Upper lobe of left lung (tissue), 6 donors: Measurements from ENCODE around the gene DLAT. TPM values are rescaled to one million over a fixed set of nuclear protein-coding genes. Genes with fewer than 3 reads are reported as not detected.

Source experiments
- ATAC-seq, 2 donors: fragments of 200-7000 bp; cut with Tn5 transposase; one replicate each; pipeline ENCODE4 v1.9.1; 2022; ENCODE audit warnings: mild to moderate bottlenecking in 2 of 2, moderate library complexity in 2 of 2; ENCODE audit not compliant: low FRiP score in 2 of 2
- DNase-seq, 2 donors: peaks; one replicate each; pipeline ENCODE4 v3.0.0-alpha.2; 2019 to 2020
- H3K27ac ChIP-seq, 4 donors: fragments of 200-600 bp; sonication (generic); one replicate each; pipeline ENCODE4 v1.5.1; 2016 to 2019
- H3K27me3 ChIP-seq, 4 donors: fragments of 200-600 bp; sonication (generic); one replicate each; pipeline ENCODE4 v1.5.1; 2017 to 2019
- H3K36me3 ChIP-seq, 4 donors: fragments of 200-600 bp; sonication (generic); one replicate each; pipeline ENCODE4 v1.5.1; 2016 to 2019
- H3K4me1 ChIP-seq, 4 donors: fragments of 200-600 bp; sonication (generic); one replicate each; pipeline ENCODE4 v1.5.1; 2018 to 2019
- H3K4me3 ChIP-seq, 4 donors: fragments of 200-600 bp; sonication (generic); one replicate each; pipeline ENCODE4 v1.5.1; 2017 to 2019; ENCODE audit warnings: mild to moderate bottlenecking in 2 of 4, moderate library complexity in 1 of 4
- H3K9me3 ChIP-seq, 4 donors: fragments of 200-600 bp; sonication (generic); one replicate each; pipeline ENCODE4 v1.5.1; 2018 to 2019
- EP300 ChIP-seq, 4 donors: sonication (generic); formaldehyde crosslinking; IDR thresholded peaks; one replicate each; pipeline ENCODE4 v1.5.1; 2017; ENCODE audit warnings: antibody characterized with exemption in 4 of 4, control low read depth in 2 of 4
- POLR2A ChIP-seq, 4 donors: fragments of 450-650 bp; IDR thresholded peaks; one replicate each; pipeline ENCODE4 v1.5.1; 2016 to 2017; ENCODE audit warnings: antibody characterized with exemption in 4 of 4, mild to moderate bottlenecking in 2 of 4
- POLR2AphosphoS5 ChIP-seq, 2 donors: sonication (generic); formaldehyde crosslinking; IDR thresholded peaks; one replicate each; pipeline ENCODE4 v1.5.1; 2017; ENCODE audit warnings: antibody characterized with exemption in 2 of 2
- WGBS, 2 donors: methylation state at CpG; one replicate each; pipeline ENCODE4 v1.1.5; 2017 to 2018; 5-methylcytosine and 5-hydroxymethylcytosine counted together
- total RNA-seq, 6 donors: library from RNA; depleted of rRNA in 4 of 6; stranded (reverse); fragments of >200 nt in 4 of 6; gene quantifications; one replicate each; pipeline versions ENCODE4 v1.1.0 to v1.2.1, GENCODE V29; 2016 to 2021
- TF ChIP-seq, protein P1 (sequence below), 6 experiments: fragments of 450-650 bp in 4 of 6; fragments of 200-600 bp in 2 of 6; sonication (generic) in 2 of 6; IDR thresholded peaks; one replicate each; pipeline ENCODE4 v1.5.1; 2016 to 2019; ENCODE audit warnings: antibody characterized with exemption in 6 of 6
- donor health status: DM: no; HTN: no; CAD: no; lungs with moderate emphysema.
- donor health status: DM: no; HTN: yes; CAD: no; lungs with severe emphysema.

The DLAT gene
- total RNA-seq, 6 donors from 2014 or later: 12.6 to 37.7 (median 27.2) TPM

DNA sequence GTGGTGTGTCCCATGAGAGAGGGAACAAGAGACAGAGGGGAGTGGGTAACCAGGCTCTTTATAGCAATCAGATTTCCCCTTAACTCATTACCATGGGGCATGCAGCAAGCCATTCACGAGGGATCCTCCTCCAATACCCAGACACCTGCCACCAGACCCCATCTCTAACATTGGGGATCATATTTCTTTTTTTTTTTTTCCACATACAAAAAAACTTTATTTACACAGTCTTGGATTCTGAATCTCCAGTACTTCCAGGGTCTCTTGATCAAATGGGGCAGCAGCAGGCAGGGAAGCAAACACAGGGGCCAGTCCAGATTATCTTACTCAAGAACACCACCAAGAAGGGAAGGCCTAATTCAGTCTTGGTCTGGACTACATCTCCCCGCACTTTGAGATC, 4.3 kb downstream of the DLAT start:
- Histone ChIP-seq H3K4me3 (no peak overlapping the region), H3K4me1 (peaks cover 4 to 8% (median 7%) of the 10 kb centered on the region in 4 donors), H3K27me3 (no peaks in the 10 kb centered on the region), H3K9me3 (no peaks in the 10 kb centered on the region), H3K27ac (no peak overlapping the region), H3K36me3 (peaks cover 9 to 61% (median 36%) of the 10 kb centered on the region in 4 donors)
- no peak for ATAC-seq
- no peak for TF ChIP-seq POLR2A (IDR thresholded peaks at IDR 0.05)
- 92 to 97% methylated on average over 2 of the region's 2 CpGs for WGBS, 2 donors
- DNase-seq: no peak

DNA sequence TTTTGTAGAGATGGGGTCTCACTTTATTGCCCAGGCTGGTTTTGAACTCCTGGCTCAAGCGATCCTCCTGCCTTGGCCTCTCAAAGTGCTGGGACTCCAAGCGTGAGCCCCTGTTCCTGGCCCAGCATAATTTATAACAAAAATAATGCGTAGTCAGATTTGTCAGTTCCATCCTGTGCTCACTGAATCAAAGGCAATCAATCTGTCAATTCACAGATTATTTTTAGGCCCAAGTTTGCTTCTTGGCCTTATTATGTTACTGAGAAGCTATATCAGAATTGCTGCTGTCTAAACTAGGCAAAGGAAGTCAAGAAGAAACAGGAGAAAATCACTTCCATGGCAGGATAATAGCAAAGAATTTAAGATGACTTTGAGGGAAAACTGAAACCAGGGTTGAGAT, 8.7 kb downstream of the DLAT start:
- TF ChIP-seq, protein P1, sequence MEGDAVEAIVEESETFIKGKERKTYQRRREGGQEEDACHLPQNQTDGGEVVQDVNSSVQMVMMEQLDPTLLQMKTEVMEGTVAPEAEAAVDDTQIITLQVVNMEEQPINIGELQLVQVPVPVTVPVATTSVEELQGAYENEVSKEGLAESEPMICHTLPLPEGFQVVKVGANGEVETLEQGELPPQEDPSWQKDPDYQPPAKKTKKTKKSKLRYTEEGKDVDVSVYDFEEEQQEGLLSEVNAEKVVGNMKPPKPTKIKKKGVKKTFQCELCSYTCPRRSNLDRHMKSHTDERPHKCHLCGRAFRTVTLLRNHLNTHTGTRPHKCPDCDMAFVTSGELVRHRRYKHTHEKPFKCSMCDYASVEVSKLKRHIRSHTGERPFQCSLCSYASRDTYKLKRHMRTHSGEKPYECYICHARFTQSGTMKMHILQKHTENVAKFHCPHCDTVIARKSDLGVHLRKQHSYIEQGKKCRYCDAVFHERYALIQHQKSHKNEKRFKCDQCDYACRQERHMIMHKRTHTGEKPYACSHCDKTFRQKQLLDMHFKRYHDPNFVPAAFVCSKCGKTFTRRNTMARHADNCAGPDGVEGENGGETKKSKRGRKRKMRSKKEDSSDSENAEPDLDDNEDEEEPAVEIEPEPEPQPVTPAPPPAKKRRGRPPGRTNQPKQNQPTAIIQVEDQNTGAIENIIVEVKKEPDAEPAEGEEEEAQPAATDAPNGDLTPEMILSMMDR (IDR thresholded peaks at IDR 0.05): no peak
- TF ChIP-seq EP300 (IDR thresholded peaks at IDR 0.05) (no peak), POLR2AphosphoS5 (IDR thresholded peaks at IDR 0.05) (no peak), POLR2A (IDR thresholded peaks at IDR 0.05) (no peak)
- Histone ChIP-seq H3K9me3 (no peaks in the 10 kb centered on the region), H3K27me3 (no peaks in the 10 kb centered on the region), H3K27ac (no peak overlapping the region), H3K36me3 (peaks cover 16 to 85% (median 44%) of the 10 kb centered on the region in 4 donors), H3K4me1 (no peaks in the 10 kb centered on the region), H3K4me3 (no peak overlapping the region)
- ATAC-seq: no peak
- WGBS, 2 donors: 93 to 94% methylated on average over 3 of the region's 3 CpGs
- DNase-seq: no peak

DNA sequence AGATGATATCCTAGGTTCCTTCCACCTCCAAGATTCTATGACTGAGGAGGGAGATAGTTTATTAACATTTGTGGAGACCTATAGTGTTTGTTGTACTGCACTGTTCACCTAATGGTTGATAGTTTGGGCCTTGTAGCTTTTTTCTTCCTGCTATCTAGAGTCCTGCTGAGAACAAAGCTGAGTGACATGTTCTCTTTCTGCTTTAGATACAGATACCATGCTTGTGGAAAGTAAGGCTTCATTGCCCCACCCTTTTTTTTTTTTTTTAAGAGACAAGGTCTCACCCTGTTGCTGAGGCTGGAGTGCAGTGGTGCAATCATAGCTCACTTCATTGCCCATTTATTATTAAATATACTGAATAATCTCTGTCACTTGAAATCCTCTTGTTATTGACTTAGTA, 12.3 kb downstream of the DLAT start:
- Histone ChIP-seq H3K36me3 (peaks cover 8 to 78% (median 26%) of the 10 kb centered on the region in 4 donors), H3K27ac (no peak overlapping the region), H3K27me3 (no peaks in the 10 kb centered on the region), H3K9me3 (no peaks in the 10 kb centered on the region), H3K4me3 (no peak overlapping the region), H3K4me1 (no peaks in the 10 kb centered on the region)
- no peak for TF ChIP-seq EP300 (IDR thresholded peaks at IDR 0.05)
- no peak for TF ChIP-seq POLR2A (IDR thresholded peaks at IDR 0.05)
- TF ChIP-seq POLR2AphosphoS5 (IDR thresholded peaks at IDR 0.05): no peak
- TF ChIP-seq, protein P1 (IDR thresholded peaks at IDR 0.05): no peak
- ATAC-seq: no peak
- no peak for DNase-seq

DNA sequence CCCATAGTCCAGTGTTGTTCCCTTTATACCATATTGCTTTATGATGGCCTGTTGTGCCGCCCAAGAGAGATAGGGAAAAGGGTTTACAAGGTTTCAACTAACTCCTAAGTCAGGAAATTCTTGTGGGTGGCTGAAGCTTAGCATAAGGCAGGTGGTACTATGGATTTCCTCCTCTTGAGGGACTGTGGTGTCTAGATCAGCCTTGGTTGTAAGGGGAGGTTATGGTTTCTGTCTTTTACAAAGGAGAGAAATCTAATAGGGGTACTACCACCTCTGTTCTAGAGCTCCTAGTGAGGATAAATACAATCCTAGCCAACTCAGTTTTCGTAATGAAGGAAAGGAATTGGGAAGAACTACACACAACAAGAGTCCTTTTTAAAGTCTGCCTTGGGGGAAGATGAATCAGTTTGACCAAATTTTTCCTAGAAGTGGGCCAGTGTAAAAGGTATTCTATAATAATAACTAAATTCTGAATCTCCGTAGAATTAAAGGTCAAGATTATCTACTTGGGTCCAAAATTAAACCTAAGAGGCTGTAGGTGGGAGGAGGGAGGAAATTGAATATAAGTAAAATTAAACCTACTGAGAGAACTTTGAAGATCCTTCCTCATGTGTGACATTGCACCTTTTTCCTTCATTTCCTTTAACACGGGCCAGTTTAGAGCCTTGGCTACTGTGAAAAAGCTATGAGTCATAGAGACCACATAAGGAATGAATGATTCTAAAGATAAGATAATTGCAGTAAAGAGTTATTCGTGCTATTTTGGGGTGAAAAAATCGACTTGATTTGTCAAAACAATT, 17.2 kb downstream of the DLAT start:
- ATAC-seq: no peak

DNA sequence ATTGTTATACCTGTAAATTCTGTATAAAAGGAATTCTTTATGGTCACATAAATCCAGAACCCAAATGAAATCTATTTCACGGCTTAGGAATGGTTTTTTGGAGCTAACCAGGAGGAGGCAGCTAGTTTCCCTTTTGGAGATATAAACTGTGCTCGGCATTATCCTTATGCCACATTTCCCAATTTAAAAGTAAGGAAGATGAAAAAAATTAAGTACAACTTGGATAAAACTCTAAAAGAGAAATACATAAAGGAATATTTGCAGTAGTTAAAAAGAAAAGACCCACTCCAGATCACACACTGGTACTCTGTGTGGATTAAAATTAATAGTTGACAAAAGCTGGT, 17.7 kb downstream of the DLAT start:
- 95 to 97% methylated on average over 2 of the region's 2 CpGs for WGBS, 2 donors
- Histone ChIP-seq H3K4me1 (no peaks in the 10 kb centered on the region), H3K36me3 (peaks cover 10 to 78% (median 35%) of the 10 kb centered on the region in 4 donors), H3K9me3 (no peaks in the 10 kb centered on the region), H3K27me3 (no peaks in the 10 kb centered on the region), H3K27ac (no peak overlapping the region), H3K4me3 (no peak overlapping the region)
- ATAC-seq (no peak), DNase-seq (no peak)
- TF ChIP-seq, protein P1 (IDR thresholded peaks at IDR 0.05): no peak
- TF ChIP-seq EP300 (IDR thresholded peaks at IDR 0.05) (no peak), POLR2A (IDR thresholded peaks at IDR 0.05) (no peak), POLR2AphosphoS5 (IDR thresholded peaks at IDR 0.05) (no peak)

More for the DNA sequence above, 17.2 kb downstream of the DLAT start:
- H3K4me1 ChIP-seq: no peaks in the 10 kb centered on the region
- no peak overlapping the region for H3K4me3 ChIP-seq
- peaks cover 13 to 81% (median 38%) of the 10 kb centered on the region in 4 donors for H3K36me3 ChIP-seq
- no peak overlapping the region for H3K27ac ChIP-seq
- no peaks in the 10 kb centered on the region for H3K9me3 ChIP-seq
- no peaks in the 10 kb centered on the region for H3K27me3 ChIP-seq
- WGBS, 2 donors: 61 to 71% methylated on average over 6 of the region's 6 CpGs
- TF ChIP-seq POLR2AphosphoS5 (IDR thresholded peaks at IDR 0.05): no peak
- no peak for TF ChIP-seq POLR2A (IDR thresholded peaks at IDR 0.05)
- no peak for TF ChIP-seq EP300 (IDR thresholded peaks at IDR 0.05)
- TF ChIP-seq, protein P1 (IDR thresholded peaks at IDR 0.05): no peak
- DNase-seq: no peak
